Measurements from ENCODE around the gene BORA. TPM values are rescaled to one million over a fixed set of nuclear protein-coding genes. Genes with fewer than 3 reads are reported as not detected.

Gene BORA
- 16.1 and 19.2 TPM in 2 replicates for total RNA-seq

GRCh38 chr13:72727417-72728289 is at the start of gene BORA, which contains the start of gene MZT1:
Gene BORA (plus strand): TSS chr13:72727923. CDS start chr13:72728941, 1,018 bp downstream.
Gene MZT1 (minus strand): TSS chr13:72727629. CDS start chr13:72727602, 27 bp downstream.

DNA sequence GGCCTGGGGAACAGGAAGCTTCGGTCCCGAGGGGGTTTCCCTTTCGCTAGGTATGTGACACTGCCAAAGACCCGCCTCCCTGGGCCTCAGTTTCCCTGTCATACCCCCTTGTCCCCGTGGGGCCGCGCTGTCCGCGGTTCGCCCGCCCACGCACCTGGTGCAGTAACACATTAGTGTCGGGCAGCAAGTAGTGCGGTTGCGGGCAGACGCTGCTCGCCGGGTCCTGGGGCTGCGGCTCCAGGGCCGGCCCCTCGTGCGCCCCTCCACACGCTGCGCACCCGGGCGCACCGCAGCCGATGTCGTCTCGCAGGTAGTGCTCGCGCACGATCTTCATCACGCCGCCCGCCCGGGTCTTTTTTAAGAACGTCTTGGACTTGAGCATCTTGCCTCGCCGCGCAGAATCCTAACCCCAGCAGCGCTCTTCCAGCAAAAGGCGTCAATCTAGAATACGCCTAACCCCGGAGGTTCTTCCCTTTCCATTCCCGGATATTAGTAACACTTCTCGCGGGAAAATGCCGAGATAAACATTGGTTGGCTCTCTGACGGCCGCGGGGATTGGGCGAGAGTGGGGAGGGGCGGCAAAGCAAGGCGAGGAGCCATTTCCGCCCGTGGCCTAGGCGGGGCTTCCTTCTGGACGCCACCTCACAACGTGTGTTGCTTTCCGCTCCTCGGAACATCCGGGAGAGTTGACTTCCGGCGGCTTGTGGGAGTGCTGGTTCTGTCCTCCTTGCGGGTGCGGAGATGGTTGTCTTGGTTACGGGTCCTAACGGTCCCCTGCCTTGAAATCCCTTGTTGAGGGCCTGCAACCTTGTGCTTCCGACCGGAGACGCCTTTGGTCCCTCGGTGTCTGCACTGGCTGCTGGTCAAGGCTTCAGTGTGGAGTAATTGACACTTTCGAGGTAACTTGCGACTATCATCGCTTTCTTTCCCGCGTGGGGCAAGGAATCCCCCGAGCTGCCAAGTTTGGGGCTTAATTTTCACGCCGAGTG is 54.0 kb downstream of the BORA start, which contains the start of the genes DIS3 and PIBF1:
TSS of gene DIS3 (minus strand) at position 450 of the 989 bp plus-strand sequence. CDS start at position 382, 68 bp downstream.
TSS of gene PIBF1 (plus strand) at position 683 of the 989 bp plus-strand sequence. CDS start 1,337 bp downstream, outside the sequence.

Other genes with a start within 250 kb of the BORA start
- gene MZT1, start 294 bp upstream of the BORA start, total RNA-seq, result 15.3 and 22.5 TPM in 2 replicates
- gene DIS3, start 54.0 kb downstream of the BORA start, total RNA-seq, result 19.0 and 25.6 TPM in 2 replicates
- 9.1 and 14.3 TPM in 2 replicates for gene PIBF1, start 54.2 kb downstream of the BORA start, total RNA-seq